ENCODE data around the gene SMIM10L1. TPM values are rescaled to one million over a fixed set of nuclear protein-coding genes. Genes with fewer than 3 reads are reported as not detected.

The SMIM10L1 gene
- total RNA-seq, 2 experiments from 2014 or later, result 10.1 to 10.2 TPM

- ChIA-PET POLR2A (no interaction called here), CTCF (no interaction called here)
These were observed 7.3 kb downstream of the SMIM10L1 start for GRCh38 chr12:11178250-11178649.

- ChIA-PET POLR2A (no interaction called here), CTCF (no interaction called here)
These were observed 11.5 kb downstream of the SMIM10L1 start for GRCh38 chr12:11182529-11182928.

DNA sequence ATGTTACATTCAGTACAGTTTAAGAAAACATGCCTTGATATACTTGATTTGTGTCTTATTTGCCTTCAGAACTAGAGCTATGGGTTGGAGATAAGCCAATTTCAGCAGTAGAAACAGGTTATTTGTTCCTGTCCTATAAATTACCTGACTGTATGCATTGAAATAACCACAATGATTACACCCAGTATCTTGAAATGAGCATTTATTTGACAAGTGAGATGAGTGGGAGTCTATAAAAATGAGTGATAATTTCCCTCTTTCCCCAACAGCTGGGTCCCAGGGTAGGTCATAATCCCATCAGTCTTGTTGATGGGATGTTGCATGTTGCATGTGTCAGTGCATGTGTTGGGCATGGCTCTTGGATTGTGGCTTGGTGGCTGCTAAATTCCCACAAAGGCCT, 12.0 kb downstream of the SMIM10L1 start:
- POLR2A ChIA-PET, result interaction anchor here (0.6 kb wide), 1 partner anchor 38 kb away, joined by 3 read pairs; no protein-coding TSS in a partner anchor
- CTCF ChIA-PET, result no interaction called here

DNA sequence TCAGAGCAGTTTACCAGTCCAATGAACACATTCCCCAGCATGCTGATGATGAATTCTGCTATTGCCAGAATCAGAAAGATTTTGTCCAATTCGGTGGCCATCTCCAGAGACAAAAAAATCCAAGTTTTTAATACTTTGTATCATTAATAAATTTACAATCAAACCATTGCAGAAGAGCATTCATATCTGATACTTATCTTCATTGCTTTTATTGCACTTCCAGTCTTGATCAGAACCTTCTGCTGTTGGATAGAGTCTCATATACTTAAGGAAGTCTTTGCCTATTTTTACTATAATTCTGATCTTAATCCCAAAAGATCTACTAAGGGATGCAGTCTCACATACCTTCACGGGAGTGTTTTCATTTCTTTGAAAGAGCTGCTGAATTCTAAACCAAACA, 15.8 kb downstream of the SMIM10L1 start, which contains the start of gene TAS2R42:
TAS2R42 (minus strand) TSS at position 101 of the 400 bp plus-strand sequence; CDS start at position 101, 0 bp downstream.
- ChIA-PET CTCF (no interaction called here), POLR2A (no interaction called here)

GRCh38 chr12:11202811-11203210, 31.8 kb downstream of the SMIM10L1 start:
- CTCF ChIA-PET, result no interaction called here
- POLR2A ChIA-PET, result no interaction called here

DNA sequence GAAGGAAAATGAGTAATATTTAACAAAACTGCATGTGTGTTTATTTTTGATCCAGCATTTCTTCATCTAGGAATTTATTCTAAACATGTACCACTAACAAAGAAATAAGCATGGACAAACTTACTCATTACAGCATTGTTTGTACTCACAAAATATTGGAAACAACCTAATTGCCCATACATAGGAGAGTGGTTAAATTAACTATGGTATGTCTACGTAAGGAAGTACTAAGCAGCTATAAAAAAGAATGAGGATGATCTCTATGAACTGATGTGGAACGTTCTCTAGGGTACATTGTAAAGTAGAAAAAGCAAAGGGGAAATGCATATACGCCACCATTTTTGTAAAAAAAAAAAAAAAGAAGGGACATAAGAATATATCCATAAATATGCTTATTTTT, 33.2 kb downstream of the SMIM10L1 start:
- CTCF ChIA-PET, result interaction anchor here (1.2 kb wide), 1 partner anchor 283 kb away, joined by 4 read pairs; no protein-coding TSS in a partner anchor
- POLR2A ChIA-PET, result no interaction called here

DNA sequence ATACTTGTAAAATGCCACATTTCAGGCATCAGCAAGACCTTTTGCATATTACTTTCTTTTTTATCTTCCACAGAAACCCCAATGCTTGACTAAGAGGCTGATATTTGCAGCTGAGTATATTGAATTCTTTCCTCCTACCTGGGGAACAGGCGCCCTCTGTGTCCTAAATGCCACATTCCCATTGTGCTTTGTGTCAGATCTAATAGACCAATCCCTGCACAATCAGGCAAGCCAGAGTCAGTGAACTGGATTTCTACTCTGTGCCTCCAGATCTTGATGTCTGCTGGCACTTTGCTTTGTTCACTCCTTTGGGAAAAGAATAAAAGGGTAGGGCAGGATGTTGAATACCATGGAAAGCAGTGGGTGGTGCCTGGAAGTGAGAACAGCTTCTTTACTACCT, 38.1 kb downstream of the SMIM10L1 start:
- ChIA-PET CTCF (no interaction called here), POLR2A (no interaction called here)

Other genes with a start within 250 kb of the SMIM10L1 start
- gene PRH2, start 242.0 kb upstream of the SMIM10L1 start, total RNA-seq, result not detected
- under 1 TPM; 0.69 to 0.84 TPM for gene TAS2R14, start 231.9 kb upstream of the SMIM10L1 start, total RNA-seq
- under 1 TPM; 0.19 to 0.42 TPM for gene TAS2R50, start 184.3 kb upstream of the SMIM10L1 start, total RNA-seq
- gene TAS2R20, start 172.9 kb upstream of the SMIM10L1 start, total RNA-seq, result under 1 TPM; 0.38 to 0.89 TPM
- gene TAS2R19, start 148.6 kb upstream of the SMIM10L1 start, total RNA-seq, result 1 to 10 TPM in 1 of 2 experiments, under 1 TPM in 1; 0.80 to 1.1 TPM
- 1 to 10 TPM; 1.0 to 1.2 TPM for gene TAS2R31, start 139.8 kb upstream of the SMIM10L1 start, total RNA-seq
- gene TAS2R46, start 108.9 kb upstream of the SMIM10L1 start, total RNA-seq, result under 1 TPM; 0.34 to 0.38 TPM
- gene TAS2R43, start 78.9 kb upstream of the SMIM10L1 start, total RNA-seq, result not detected
- gene TAS2R30, start 36.5 kb upstream of the SMIM10L1 start, total RNA-seq, result 1 to 10 TPM in 1 of 2 experiments, under 1 TPM in 1; 0.80 to 1.0 TPM
- not detected for gene TAS2R42, start 15.7 kb downstream of the SMIM10L1 start, total RNA-seq
- not detected for gene PRB3, start 98.5 kb downstream of the SMIM10L1 start, total RNA-seq
- not detected for gene PRB4, start 139.2 kb downstream of the SMIM10L1 start, total RNA-seq
- gene PRB2, start 224.4 kb downstream of the SMIM10L1 start, total RNA-seq, result not detected